GM18870 (cell line): ENCODE data around the gene TBX20.
"Not testable (repeated sequence)": the region's sequence is repeated elsewhere in the genome, so short reads cannot be mapped to it uniquely, and the experiment has no call there.

ENCODE experiments used
- ATAC-seq: cut with Tn5 transposase; IDR thresholded peaks from one replicate; pipeline ENCODE4 v1.9.1; 2021; ENCODE audit warnings: moderate library complexity; ENCODE audit not compliant: unreplicated experiment

Gene TBX20

GRCh38 chr7:35256256-35257175 lies 2.6 kb upstream of the TBX20 start:
- no peak for ATAC-seq

- ATAC-seq: no peak
These were observed 1.7 kb upstream of the TBX20 start for GRCh38 chr7:35255443-35256255.

- no peak for ATAC-seq
These were observed 869 bp upstream of the TBX20 start for GRCh38 chr7:35254496-35255442.

- no peak for ATAC-seq
These were observed 515 bp downstream of the TBX20 start for GRCh38 chr7:35253460-35253709.

DNA sequence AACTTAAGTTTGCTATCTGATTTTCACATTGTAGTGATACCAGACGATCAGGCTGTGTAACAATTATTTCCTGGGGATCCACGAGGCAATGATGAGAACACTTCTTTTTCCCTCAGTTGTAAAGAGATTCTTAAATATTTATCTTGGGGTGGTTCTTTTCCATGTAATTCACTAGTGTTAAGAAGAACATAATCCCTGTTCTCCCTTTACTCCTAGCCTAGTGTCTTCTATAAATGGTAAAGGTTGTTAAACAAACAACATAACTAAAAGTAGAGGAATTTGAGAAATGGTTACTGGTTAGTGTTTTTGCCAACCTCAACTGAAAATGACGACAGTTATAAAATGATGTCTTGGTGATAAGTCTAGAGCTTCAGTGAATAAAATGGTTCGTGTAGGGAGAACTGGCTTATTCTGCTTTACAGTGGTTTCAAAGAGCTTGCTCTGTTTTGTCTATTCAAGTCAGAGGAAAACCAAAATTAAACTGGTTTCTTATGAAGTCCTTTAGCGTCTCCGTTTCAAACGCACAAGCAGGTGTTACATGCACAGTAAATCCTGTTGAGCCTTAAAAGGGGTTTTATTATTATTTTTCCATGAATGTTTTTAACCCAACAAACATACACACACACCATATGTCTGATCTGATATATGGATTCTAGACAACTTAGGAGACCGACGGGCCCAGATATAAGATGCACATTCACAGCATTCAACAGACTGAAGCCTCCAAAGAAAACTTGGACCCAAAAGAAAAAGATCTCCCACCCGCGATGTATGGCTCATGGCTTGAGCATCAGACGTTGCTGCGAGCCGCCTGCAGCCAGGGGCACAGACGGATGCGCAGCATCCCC lies 1.1 kb downstream of the TBX20 start:
- ATAC-seq: no peak

GRCh38 chr7:35251606-35252310 lies 2.1 kb downstream of the TBX20 start:
- no peak for ATAC-seq

DNA sequence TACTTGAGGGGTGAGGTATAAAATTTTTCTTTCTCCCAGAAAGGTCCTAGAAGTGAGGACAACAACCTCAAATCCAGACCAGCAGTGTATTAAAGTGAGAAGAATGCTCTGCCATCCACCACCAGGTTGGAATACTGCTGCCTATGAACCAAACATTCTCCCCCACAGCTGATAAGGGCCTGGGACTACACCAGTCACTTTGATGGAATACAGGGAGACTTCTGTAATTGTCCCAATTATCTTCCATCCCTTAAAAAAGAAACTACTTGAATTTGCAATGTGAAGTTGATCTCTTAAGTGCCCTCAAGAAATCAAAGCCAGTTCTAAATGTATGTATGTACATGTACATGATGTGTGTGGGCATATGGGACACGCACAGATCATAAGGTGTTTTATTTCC lies 3.0 kb downstream of the TBX20 start:
- no peak for ATAC-seq

- ATAC-seq: no peak
These were observed 3.4 kb downstream of the TBX20 start for GRCh38 chr7:35250452-35250851.

- no peak for ATAC-seq
These were observed 4.4 kb downstream of the TBX20 start for GRCh38 chr7:35249537-35249907.

GRCh38 chr7:35248576-35249536 lies 5.0 kb downstream of the TBX20 start:
- ATAC-seq: no peak

- no peak for ATAC-seq
These were observed 7.1 kb downstream of the TBX20 start for GRCh38 chr7:35246819-35247218.

GRCh38 chr7:35241884-35242283 lies 12.0 kb downstream of the TBX20 start:
- no peak for ATAC-seq

- ATAC-seq: no peak
These were observed 12.5 kb downstream of the TBX20 start for GRCh38 chr7:35241436-35241835.

DNA sequence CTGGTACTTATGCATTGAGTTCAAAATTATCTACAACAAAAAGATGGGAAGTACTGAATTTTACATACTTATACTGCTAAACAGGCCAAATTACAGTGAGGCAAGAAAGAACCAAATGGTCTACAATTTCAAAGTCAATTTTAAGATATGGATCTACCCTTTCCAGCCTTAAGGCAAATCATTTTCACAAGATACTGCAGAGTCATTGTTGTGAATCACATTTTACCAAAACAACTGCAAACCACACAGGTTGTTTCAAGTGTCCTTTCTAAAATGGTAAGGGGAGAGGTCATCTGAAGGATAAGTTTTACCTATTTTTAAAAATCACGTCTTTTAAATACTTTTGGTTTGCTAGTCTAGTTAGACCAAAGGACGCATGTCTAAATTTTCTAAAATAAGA lies 12.9 kb downstream of the TBX20 start:
- ATAC-seq: not testable (repeated sequence)

DNA sequence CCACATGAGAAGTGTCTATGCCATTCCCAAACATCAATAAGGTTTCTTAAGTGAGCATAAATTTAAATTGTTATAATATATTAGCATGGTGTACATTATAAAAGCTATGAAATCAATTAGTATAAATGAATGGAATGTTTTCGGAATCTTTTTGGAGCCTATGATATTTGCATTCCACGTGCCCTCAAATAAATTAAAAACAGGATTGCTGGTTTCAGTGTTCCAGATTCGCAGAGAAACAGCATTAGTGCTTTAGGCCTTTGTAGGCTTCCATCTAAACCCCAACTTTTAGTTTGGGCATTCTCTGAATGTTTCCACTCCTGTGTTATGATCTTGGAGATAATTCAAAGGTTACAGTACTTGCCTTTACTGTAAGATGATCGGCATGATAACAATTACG lies 15.4 kb downstream of the TBX20 start:
- not testable (repeated sequence) for ATAC-seq

GRCh38 chr7:35232994-35233393 lies 20.9 kb downstream of the TBX20 start:
- ATAC-seq: no peak

DNA sequence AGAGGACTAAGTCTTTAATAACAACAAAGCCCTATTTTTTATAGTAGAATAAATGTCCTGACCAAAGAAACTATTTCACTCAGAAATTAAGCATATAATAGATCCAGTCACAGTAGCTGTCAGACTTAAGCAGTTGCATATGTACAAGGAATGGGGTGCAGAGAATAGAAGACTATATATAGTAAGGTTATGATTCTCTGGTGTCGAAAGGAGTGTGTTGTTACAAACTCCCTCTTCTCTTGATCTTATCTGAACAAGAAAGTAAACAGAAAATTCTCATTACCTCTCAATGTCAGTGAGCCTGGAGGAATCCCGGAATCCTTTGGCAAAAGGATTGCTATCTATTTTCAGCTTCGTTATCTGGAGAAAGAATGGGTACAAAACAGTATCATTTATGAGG lies 22.7 kb downstream of the TBX20 start:
- ATAC-seq: not testable (repeated sequence)

GRCh38 chr7:35229116-35229780 lies 24.7 kb downstream of the TBX20 start:
- not testable (repeated sequence) for ATAC-seq
